GM12891 (cell line): ENCODE data around the gene CAPN10.

ENCODE experiments used
- DNase-seq: peaks from one replicate; pipeline ENCODE4 v3.0.0; 2011; ENCODE audit warnings: low spot score; ENCODE audit not compliant: insufficient read length
- FAIRE-seq: peaks from 2 replicates; lab custom pipeline; 2011; peaks lifted over from hg19 to GRCh38; lab: Jason Lieb, UNC
- PAX5 ChIP-seq: IDR thresholded peaks from 2 replicates; pipeline ENCODE4 v1.6.1; 2011; ENCODE audit warnings: low read length, moderate library complexity, mild to moderate bottlenecking; ENCODE audit not compliant: insufficient read depth, severe bottlenecking
- POLR2A ChIP-seq: IDR thresholded peaks from 2 replicates; pipeline ENCODE4 v1.6.1; 2011; ENCODE audit warnings: low read depth, low read length, control low read depth
- POLR2AphosphoS5 ChIP-seq: IDR thresholded peaks from 2 replicates; pipeline ENCODE4 v1.6.1; 2011; ENCODE audit warnings: low read depth, low read length, control low read depth
- POU2F2 ChIP-seq: IDR thresholded peaks from 2 replicates; pipeline ENCODE4 v1.6.1; 2011; ENCODE audit warnings: low read depth, mild to moderate bottlenecking, control low read depth, low read length, moderate library complexity
- SPI1 ChIP-seq: IDR thresholded peaks from 2 replicates; pipeline ENCODE4 v1.6.1; 2011; ENCODE audit warnings: low read depth, low read length, control low read depth
- TAF1 ChIP-seq: IDR thresholded peaks from 2 replicates; pipeline ENCODE4 v1.6.1; 2011; ENCODE audit warnings: low read depth, low read length, control low read depth

CAPN10 gene

DNA sequence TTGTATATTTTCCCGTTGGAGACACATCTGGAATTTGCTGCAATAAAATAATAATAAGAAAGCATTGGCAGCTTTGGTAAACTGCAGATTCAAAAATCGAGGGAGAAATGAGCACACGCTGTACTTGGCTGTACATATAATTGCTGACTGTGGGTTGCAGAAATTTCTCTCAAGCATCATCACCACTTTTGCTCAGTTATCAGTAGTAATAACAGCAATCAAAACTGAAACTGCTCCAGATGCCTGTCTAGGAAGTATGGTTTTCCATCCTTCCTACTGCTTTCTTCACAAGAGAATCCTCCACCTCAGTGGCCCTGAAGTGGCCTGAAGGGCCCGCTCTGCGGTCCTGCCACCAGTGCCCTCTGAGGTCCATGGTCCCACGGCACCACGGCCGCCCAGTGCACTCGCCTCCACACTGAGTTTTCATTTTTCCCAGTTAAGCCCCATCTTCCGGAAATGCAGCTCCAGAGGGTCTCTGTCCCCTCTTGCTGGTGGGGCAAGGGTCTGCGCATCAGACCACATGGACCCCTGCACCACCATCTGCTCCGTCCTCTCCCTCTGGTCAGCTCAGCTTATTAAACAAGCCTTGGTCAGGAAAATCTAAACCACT, 22.5 kb upstream of the CAPN10 start:
- TF ChIP-seq POU2F2 (no peak), TAF1 (no peak), POLR2AphosphoS5 (no peak), POLR2A (peak; percentile 23; the same call in 1 of the 2 replicates)
- no peak for FAIRE-seq

DNA sequence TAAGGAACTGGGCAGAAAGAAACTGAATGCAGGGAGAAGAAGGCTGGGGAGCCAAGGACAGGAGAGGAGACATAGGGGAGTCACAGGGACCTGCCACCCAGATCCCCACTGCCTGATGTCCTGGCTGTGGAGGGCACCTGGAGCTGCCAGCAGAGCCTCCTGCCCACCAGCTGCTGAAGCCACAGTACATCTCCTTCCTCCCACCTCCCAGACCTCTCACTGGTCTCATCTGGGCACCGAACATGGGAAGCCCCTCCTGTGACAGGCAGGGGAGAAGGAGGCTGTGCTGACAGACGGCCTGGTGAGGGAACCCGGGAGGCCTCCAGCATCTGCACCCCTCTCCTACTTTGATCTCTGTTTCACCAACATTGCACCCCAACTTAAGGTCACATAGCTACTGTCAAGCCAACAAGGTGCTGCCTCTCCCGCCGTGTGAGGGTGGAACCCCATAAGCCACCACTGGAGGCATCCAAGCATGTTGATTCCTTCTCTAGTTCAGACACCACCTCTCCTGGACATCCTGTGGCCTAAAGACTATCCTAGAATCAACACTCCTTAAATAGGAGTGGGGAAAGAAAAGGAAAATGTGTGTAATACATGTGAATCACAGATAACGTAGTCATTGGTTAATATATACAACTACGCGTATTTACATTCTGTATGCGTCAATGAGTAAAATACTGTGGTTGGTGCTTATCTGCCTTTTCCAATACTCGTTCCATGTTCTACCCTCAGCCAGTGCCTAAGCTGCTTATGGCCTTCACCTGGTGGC, 21.8 kb upstream of the CAPN10 start:
- DNase-seq: no peak
- FAIRE-seq: peak; percentile 84
- TF ChIP-seq POLR2AphosphoS5: 0 out of 2 replicates have a peak, but pooled peaks have one; percentile 35
- 0 out of 2 replicates have a peak, but pooled peaks have one; percentile 24 for TF ChIP-seq POU2F2
- 0 out of 2 replicates have a peak, but pooled peaks have one; percentile 5 for TF ChIP-seq POLR2A
- no peak for TF ChIP-seq TAF1

More for the DNA sequence above, 22.5 kb upstream of the CAPN10 start:
- DNase-seq: no peak

DNA sequence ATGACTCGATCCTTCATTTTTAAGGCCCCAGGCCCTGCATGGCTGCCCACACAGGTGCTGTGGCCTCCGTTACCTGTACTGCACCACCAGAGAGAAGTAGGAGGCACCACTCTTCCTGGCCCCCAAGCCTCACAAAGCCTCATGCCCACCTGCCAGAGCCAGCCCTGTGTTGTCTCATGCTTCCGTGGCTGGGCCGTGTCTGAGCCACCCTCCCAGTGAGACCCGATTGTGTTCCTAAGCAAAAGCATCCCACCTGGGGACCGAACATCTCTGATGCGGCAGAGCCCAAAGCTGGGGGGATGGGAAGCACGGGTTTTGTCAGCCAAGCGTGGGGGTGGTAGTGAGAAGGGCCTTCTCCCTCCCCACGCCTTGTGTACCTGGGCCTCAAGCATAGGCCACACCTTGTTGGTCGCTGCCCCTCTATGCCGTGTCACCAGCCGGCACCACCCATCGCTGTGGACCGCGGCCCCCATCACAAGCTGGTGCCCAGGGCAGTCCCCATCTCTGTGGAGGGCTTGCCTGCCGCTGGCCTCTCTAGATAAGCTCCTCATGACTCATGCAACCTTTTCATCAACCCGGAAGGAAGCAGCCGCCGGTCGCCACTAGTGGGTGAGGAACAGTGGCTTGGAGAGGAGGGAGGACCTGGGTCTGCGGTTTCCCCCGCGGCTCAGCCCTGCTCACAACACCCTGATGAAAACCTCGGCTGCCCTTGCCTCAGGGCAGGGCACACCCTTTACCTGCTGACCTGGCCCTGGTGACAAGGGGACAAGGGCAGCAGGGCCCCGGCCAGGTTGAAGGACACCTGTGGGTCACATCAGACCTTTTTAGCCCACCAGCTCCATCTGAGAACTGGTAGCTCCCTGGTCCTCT, 21.0 kb upstream of the CAPN10 start:
- FAIRE-seq (peak; percentile 85), DNase-seq (no peak)
- TF ChIP-seq SPI1 (peak; percentile 38; the same call in 1 of the 2 replicates), POU2F2 (peak; percentile 65; the same call in 1 of the 2 replicates), PAX5 (no peak), POLR2A (peak; percentile 62), TAF1 (peak; percentile 71; the same call in 1 of the 2 replicates)

DNA sequence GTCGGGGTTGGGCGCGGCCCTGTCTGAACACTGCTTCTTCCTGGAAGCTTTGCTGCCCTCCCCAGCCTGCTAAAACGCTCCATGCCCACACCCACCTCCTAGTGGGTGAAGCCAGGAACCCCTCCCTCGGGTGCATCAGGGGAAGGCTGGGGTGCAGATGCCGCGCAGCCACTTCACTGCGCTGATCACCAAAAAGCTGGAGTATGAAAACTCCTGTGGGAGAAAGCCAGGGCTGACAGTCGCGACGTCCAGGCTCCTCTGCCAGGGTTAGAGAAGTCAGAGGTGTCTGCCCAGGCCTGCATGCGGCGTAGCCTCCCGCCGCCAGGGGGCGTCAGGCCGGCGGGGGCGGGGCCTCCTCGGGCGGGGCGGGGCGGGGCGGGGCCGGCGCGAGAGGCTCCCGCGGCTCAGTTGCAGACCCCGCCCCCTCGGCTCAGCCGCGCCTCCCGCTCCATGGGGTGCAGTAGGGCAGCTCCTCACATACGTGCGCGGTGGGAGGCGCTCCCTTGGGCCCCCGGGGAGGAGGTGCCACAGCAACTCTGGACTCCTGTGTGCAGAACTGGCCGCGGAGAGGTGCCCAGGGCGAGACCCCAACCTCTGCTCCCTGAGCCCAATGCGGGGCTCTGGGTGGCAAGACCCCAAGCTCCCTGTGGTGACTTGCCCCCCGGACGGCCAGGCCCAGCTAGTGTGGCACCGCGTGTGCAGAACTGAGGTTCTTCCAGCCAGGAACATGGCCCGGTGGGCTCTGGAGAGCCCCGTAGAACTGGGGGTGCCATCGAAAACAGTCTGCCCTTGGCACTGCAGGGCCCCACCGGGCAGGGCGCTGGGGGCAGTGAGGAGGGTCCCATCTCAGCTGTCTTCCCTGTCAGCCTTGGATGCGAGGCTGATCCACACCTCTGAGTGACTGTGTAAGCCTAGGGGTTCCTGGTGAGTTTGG, 20.1 kb upstream of the CAPN10 start:
- DNase-seq: peak; percentile 80
- peak; percentile 82 for FAIRE-seq
- TF ChIP-seq PAX5 (no peak), SPI1 (no peak), POU2F2 (0 out of 2 replicates have a peak, but pooled peaks have one; percentile 14), TAF1 (no peak; the same call in 1 of the 2 replicates), POLR2A (0 out of 2 replicates have a peak, but pooled peaks have one; percentile 36)

DNA sequence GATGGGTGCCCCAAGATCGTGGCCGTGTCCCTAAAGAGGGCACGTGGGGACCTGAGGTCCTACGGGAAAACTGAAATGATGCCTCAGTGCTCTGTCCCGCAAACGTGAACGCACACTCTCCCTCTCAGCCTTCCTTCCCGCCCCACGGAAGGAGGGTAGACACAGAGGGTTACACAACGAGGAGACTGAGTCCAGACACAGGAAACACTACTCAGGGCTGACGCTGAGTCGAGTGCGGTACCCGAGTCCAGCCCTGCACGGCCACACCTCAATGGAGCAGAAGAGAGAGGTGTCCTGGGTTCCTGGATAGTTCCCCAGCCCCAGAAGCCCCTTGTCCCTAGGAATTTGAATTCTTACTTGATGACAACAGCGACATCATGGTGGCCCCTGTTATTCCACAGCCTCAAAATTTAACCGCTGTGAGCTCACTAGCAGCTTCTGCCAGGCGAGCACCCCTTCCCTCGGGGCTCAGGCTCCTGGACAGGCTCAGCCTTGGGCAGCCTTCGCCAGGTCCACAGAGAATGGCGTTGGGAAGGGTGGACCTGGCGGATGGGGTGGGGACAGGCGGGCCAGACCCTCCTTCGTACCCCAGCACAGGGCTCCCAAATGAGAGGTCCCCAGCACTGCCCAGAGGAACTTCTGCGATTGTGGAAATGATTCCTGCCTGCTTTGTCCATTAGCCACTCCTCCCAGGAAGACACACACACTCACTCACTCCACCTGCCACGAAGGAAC, 19.2 kb upstream of the CAPN10 start:
- no peak for DNase-seq
- TF ChIP-seq PAX5 (no peak), POLR2AphosphoS5 (no peak), TAF1 (no peak), POU2F2 (no peak), POLR2A (no peak), SPI1 (no peak)
- FAIRE-seq: peak; percentile 20

DNA sequence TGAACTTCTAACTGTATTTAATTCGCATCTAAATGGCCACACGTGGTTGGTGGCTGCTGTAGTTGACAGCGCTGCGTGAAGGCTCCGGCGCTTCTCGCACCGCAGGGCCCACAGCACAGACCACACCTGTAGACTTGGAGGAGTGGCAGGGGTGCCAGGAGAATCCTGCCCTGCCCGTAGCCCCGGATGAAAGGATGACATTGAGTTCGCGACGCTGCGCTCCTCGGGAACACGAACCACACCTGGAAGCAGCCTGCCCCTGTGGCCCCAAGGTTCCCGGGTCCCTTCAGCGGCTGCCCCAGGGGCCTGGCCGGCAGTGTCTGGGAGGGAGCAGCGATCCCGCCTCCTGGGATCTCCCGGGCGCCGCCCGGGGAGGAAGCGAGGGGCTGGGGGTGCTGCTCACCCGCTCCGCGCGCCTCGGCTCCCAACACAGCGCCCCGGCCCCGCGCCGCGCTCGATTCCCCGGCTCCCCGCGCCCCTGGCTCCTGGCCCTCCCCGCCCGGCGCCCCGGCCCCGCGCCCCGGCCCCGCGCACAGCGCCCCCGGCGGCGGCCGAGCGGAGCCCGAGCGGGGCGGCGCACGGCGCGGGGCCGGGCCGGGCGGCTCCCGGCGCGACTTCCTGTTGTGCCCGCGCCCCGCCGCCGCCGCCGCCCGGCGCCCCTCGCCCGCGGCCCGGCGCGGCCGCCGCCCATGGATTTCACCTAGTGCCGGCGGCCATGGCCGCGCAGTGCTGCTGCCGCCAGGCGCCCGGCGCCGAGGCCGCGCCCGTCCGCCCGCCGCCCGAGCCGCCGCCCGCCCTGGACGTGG, 18.5 kb upstream of the CAPN10 start, which contains the start of gene RNPEPL1:
TSS of gene RNPEPL1 (plus strand) at position 613 of the 806 bp plus-strand sequence. CDS start at position 716, 103 bp downstream.
- peak; percentile 86 for FAIRE-seq

DNA sequence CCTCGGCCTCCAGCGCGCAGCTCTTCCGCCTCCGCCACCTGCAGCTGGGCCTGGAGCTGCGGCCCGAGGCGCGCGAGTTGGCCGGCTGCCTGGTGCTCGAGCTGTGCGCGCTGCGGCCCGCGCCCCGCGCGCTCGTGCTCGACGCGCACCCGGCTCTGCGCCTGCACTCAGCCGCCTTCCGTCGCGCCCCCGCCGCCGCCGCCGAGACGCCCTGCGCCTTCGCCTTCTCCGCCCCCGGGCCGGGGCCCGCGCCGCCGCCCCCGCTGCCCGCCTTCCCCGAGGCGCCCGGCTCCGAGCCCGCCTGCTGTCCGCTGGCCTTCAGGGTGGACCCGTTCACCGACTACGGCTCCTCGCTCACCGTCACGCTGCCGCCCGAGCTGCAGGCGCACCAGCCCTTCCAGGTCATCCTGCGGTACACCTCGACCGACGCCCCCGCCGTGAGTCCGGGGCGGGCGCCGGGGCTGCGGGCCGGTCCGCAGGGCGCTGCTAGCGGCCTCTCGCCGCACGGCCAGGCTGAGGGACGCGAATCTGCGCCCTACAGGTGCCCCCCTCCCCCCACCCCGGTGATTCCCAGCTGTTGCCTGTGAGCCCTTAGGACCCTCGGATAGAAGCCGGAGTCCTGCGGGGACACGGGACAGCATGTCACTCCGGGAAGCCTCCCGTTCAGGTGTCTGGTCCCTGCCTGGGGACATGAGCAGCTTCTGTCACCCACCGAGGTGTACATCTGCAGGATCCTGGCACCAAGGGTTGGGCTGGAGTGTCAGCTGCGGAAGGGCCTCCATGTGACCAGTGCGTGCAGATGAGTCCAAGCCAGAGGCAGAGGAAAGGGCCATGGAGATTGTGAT, 17.6 kb upstream of the CAPN10 start:
- TF ChIP-seq POLR2AphosphoS5 (no peak), TAF1 (no peak), POLR2A (no peak), POU2F2 (no peak), SPI1 (no peak)
- peak; percentile 90 for FAIRE-seq
- peak; percentile 68 for DNase-seq

More for the DNA sequence above, 18.5 kb upstream of the CAPN10 start, which contains the start of gene RNPEPL1:
- DNase-seq: peak; percentile 70
- TF ChIP-seq PAX5 (no peak), POLR2AphosphoS5 (no peak; the same call in 1 of the 2 replicates), SPI1 (no peak), POU2F2 (no peak), POLR2A (no peak), TAF1 (no peak)
